NCI-H2107 treated with DMSO at 0.1 percent for 48 hours (cell line): ENCODE data around the gene ALAS2.
"Not testable (repeated sequence)": the region's sequence is repeated elsewhere in the genome, so short reads cannot be mapped to it uniquely, and the experiment has no call there.

Experiments
- DNase-seq: peaks from one replicate; lab custom pipeline; 2025; ENCODE audit not compliant: unreplicated experiment; lab: John Stamatoyannopoulos, UW

Gene ALAS2

GRCh38 chrX:55030271-55031205, at the start of gene ALAS2:
ALAS2 (minus strand) TSS chrX:55030977; CDS start chrX:55026000, 4,977 bp downstream.
- no peak for DNase-seq

DNA sequence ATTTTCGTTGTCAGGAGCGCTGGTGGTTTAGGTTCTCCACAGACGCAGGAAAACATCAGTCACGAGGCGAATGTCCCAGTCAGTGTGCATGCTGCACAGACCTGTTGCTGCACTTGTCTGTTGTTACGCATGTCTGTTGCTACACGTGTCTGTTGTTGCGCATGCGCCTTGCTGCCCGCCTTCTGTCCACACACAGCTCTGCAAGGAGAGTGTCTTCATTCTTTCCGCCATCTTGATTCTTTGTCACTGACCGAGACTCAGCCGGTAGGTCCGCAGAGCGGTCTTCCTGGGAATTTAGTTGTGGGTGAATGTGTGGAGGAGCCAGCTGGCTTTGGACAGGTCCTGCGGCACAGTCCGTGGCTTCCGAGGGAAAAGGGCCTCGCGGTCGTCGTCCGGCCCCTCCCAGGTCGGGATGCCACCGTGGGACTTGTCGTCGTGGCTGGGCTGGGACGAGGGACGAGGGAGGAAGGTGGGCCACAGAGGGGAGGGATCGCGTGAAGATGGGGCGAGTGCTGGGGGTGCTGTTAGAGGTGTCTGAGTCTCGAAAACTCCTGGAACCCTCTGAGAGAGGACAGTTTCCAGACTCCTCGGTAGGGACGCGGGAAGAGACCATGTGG, 44.2 kb upstream of the ALAS2 start, which contains the start of gene PAGE2B:
PAGE2B (plus strand) TSS at position 180 of the 617 bp plus-strand sequence. CDS start 1,012 bp downstream, outside the sequence.
- no peak for DNase-seq

- no peak for DNase-seq
Observed at GRCh38 chrX:55072286-55072685, 41.5 kb upstream of the ALAS2 start.

DNA sequence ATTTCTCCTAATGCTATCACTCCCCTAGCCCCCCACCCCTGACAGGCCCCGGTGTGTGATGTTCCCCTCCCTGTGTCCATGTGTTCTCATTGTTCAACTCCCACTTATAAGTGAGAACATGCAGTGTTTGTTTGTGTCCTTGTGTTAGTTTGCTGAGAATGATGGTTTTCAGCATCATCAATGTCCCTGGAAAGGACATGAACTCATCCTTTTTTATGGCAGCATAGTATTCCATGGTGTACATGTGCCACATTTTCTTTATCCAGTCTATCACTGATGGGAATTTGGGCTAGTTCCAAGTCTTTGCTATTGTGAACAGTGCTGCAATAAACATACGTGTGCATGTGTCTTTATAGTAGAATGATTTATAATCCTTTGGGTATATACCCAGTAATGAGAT, 36.4 kb upstream of the ALAS2 start:
- not testable (repeated sequence) for DNase-seq

DNA sequence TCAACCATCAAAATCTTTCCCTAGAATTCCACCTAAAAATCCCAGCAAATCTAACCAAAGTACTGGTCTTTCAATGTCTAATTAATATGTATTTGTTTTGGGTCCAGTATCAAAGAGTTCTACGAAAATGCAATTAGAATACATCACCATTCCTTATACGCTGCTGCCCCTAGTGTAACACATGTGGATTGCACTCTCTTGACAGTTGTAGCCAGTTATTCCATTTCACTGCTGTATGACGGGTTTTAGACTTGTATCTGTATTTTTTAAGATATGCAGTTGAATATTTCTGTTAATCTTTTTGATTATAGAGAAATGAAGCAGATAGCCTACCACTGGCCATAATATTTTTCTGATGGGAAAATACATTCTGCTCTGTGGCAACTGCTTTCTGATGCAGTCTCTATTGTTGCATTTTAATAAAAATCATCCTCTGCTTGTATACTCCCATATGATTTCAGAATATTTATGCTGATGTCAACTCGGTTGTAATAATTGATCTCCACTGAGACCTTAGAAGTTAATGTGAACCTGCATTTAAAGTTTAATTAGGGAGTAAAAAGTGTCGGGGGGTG, 27.0 kb upstream of the ALAS2 start:
- peak; percentile 7 for DNase-seq

DNA sequence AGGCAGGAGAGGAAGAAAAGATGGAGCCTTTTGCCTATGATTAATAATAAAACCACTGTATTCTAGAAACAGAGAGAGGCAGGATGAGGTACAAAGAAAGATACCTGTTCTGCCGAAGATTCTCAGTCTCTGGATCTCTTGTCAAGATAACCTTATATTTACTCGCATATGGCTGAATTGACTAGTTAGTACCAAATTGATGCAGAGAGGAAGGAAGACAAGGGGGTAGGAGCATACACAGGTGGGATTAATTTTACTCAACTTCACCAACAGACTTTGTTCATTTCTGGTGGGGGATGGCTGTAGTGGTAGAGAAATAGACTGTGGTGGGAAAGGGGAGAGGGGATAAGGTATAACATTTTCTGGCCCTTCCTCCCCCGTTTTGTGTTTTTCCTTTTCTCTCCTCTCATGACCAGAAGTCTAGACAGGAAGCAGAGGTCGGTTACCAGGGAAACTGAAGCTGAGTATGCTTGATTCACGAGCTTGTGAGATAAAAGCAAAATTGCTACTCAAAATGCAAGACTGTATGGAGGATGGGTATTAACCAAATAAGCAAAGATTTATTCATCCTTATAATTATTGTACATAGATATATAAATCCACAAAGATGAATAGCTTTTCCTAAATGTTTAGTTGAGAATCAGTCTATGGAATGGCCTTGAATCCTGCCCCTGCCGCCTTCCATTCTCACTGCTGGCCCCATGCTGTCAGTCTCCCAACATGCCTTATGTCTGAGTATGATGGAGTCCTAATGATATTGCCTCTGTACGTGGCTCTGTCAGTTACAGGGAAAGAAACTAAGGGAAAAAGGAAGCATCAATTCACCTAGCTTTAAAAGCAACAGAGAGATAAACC, 26.3 kb upstream of the ALAS2 start:
- no peak for DNase-seq

- not testable (repeated sequence) for DNase-seq
Observed at GRCh38 chrX:55050599-55050998, 19.8 kb upstream of the ALAS2 start.

GRCh38 chrX:55041514-55041913, 10.7 kb upstream of the ALAS2 start:
- no peak for DNase-seq

DNA sequence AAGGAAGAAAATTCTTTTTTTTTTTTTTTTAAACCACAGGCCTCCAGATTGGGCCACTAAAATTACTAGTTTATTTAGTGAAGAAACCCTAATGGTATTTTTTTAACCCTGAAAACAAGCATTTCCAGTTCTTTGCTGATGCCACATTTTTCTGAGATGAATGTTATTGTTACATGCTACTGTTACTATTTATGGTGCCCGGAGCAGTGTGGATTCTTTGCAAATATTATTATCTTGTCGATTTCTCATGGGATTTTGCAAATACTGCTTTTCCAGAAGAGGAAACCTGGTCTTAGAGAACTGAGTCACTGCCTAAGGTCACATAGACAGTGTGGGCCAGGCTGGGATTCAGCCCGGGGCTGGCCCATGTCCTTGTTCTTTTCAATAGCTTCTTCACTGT, 8.7 kb upstream of the ALAS2 start:
- DNase-seq: no peak

- no peak for DNase-seq
Observed at GRCh38 chrX:55033429-55033828, 2.7 kb upstream of the ALAS2 start.

DNA sequence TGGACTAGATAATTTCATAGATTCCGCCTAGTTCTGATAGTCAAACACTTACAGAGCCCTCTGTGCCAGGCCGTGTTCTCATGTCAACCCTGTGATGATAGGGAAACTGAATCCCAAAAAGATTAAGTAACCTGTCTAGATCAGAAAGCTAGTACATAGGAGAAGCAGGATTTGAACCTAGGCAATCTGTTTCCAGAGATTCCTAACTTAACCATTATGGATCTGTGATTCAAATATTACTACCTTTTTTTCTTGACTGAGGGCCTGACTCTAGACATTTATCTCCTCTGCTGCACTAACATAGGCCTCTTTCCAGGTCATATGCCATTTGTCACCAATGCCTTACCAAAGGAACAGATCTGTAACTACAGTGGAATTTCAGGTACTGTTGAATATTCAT, 1.5 kb downstream of the ALAS2 start:
- DNase-seq: no peak

- no peak for DNase-seq
Observed at GRCh38 chrX:55028611-55029010, 2.2 kb downstream of the ALAS2 start.

GRCh38 chrX:55028040-55028439, 2.7 kb downstream of the ALAS2 start:
- DNase-seq: no peak

DNA sequence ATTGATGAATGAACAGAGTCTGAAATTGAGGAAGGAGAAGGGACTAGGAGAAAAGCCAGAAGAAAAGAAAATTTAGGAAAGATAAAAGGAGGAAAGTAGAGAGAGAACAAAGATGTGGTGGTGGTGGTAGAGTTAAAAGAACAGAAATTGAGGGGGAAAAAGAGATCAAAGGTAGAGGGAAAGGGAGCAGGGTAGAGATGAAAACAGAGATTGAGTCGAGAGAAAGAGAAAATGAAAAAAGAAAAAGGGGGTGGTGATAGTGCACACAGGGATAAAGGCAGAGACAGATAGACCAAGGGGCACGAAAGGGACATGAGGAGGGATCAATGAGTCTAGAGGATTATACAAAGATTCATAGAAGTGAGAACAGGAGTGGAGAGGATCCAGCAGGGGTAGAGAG, 3.9 kb downstream of the ALAS2 start:
- DNase-seq: no peak

DNA sequence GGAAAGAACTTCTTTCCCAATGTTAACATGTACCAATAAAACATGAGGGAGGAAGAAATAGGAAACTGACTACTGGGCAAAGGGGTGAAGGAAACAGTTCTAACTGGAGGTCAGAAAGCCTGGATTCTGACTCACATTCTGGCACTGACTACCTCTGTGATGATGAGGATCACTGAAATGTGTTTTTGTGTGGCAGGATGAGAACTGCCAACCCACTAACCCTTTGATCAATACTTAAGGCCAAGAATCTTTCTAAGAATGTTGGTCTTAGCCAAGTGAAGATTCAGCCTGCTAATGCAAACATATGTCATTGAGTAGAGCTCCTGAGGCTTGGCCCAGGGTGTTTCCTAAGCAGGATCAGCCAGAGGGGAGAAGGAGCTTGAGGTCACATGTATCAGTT, 4.6 kb downstream of the ALAS2 start:
- DNase-seq: no peak

DNA sequence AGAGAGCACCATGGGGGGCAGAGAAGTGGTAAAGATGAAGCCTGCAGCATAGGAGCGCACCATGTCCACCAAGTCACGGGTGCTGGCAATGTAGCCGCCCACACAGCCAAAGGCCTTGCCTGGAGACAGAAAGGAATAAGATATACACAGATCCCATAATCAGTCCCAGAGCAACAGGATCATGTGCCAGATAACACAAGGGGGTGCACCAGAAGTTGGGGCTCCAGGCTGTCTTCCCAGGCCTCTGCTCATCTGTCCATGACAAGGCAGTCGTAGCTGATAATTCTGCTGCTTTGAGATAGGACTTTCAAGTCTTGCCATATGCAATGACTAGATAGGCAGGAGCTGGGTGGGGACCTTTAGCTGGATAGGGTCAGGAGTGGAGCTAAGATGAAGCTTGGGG, 15.9 kb downstream of the ALAS2 start:
- DNase-seq: no peak

DNA sequence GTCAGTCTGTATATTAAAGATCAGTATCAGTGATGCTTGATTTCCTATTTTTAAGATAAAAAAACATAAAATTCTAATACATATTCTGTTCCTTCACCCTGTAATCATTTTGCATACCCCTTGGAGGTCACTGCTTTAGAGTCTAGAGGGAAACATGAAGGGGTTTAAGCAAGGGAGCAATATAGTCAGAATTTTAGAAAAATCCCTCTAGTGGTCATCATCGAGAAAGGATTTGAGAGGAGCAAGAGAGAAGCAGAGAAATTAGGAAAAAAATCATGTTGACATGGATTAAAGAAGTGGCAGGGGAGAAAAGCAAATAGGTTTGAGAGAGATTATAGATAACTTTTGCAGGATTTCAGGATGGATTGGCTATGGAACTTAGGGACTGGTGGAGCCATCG, 19.5 kb downstream of the ALAS2 start:
- DNase-seq: no peak

DNA sequence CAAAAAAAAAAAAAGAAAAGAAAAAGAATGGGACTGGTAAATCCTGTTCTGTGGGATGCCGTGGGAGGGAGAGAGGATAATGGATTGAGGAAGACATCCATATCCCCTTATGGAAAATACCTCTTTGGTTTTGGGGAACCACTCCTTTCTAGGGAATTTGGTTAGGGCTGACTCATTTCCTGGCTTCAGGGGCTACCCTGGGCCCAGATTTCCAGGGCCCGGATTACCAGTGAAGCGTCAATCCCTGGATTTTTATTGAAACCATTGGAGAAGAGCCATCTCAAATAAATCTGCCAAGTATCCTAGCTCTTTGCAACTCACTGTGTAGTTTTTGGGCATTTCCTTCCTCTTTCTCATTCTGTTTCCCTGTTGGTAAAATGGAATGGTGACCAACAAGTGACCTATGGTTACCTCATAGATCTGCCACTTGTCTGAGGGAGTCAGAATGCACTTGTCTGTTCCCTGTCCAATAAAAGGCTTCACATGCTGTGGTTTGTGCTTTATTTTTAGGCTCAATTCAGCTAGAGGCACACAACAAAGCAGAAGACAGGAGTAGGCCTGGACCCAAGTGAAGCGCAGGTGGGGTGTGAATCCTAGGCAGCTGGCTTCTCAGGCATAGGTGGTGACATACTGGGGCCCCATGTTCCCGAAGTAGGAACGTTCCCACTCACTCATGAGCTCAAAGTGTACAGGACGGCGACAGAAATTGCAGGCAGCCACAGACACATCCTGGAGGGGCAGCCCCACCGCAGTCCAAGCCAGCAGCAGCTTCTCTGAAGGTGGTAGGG, 22.0 kb downstream of the ALAS2 start:
- DNase-seq: no peak

GRCh38 chrX:55007656-55008055, 23.1 kb downstream of the ALAS2 start:
- DNase-seq: no peak
